ENCODE measurements around the gene PKD1L1. TPM values are rescaled to one million over a fixed set of nuclear protein-coding genes. Genes with fewer than 3 reads are reported as not detected.

The PKD1L1 gene
- polyA plus RNA-seq, 1 of the 3 experiments (the other 2 are of a cell fraction): 0.10 TPM

GRCh38 chr7:47780555-47780954, 167.7 kb downstream of the PKD1L1 start:
- no peak overlapping the region for H2AFZ ChIP-seq (ENCODE audit: low read depth)
- H3K4me3 ChIP-seq (ENCODE audit: low read depth in 2 of 2, low read length in 1 of 2): no peak overlapping the region
- H3K27me3 ChIP-seq (ENCODE audit: insufficient read depth): no peaks in the 10 kb centered on the region
- no peaks in the 10 kb centered on the region for H3K9me2 ChIP-seq
- no peak for TF ChIP-seq ZBTB33 (IDR thresholded peaks at IDR 0.05; ENCODE audit: borderline replicate concordance, low read depth)
- no peak for TF ChIP-seq SIN3A (IDR thresholded peaks at IDR 0.05; ENCODE audit: borderline replicate concordance, low read depth, low read length)
- TF ChIP-seq EP300 (IDR thresholded peaks at IDR 0.05; ENCODE audit: borderline replicate concordance in 1 of 2, low read depth in 1 of 2, low read length in 1 of 2): no peak
- no peak for TF ChIP-seq NRF1 (IDR thresholded peaks at IDR 0.05; ENCODE audit: low read depth, low read length)
- H3K4me2 ChIP-seq: no peak overlapping the region
- H3K27ac ChIP-seq (ENCODE audit: low read depth in 2 of 2, low read length in 1 of 2): 0 out of 4 replicates have a peak overlapping the region, but pooled peaks of 1 of the 2 experiments have one; percentile 3
- no peak overlapping the region for H3K9ac ChIP-seq
- 98% methylated on average over 5 of the region's 5 CpGs for WGBS (ENCODE audit: low lambda C conversion rate)
- H3K79me2 ChIP-seq (ENCODE audit: insufficient read depth): no peaks in the 10 kb centered on the region
- H3F3A ChIP-seq (replicated peaks; ENCODE audit: insufficient read depth): peaks cover 27% of the 10 kb centered on the region
- no peaks in the 10 kb centered on the region for H3K36me3 ChIP-seq (replicated peaks in 1 of 2; ENCODE audit: control insufficient read depth in 1 of 2, insufficient read depth in 2 of 2, low read length in 1 of 2)
- ChIA-PET POLR2A (no interaction called here), CTCF (no interaction called here)
- no peaks in the 10 kb centered on the region for H3K9me3 ChIP-seq
- H4K20me1 ChIP-seq (ENCODE audit: insufficient read depth): no peaks in the 10 kb centered on the region
- no peak for DNase-seq
- peaks cover 12 to 37% of the 10 kb centered on the region in 2 experiments for H3K4me1 ChIP-seq (ENCODE audit: control insufficient read depth in 1 of 2, insufficient read depth in 2 of 2, low read depth in 1 of 2, low read length in 1 of 2)

GRCh38 chr7:47779341-47779771, 168.9 kb downstream of the PKD1L1 start:
- 80% methylated on average over 7 of the region's 7 CpGs for WGBS (ENCODE audit: low lambda C conversion rate)
- POLR2A ChIA-PET: no interaction called here

GRCh38 chr7:47778153-47778661, 170.1 kb downstream of the PKD1L1 start:
- ChIA-PET CTCF (interaction anchor here (1.5 to 1.8 kb wide), 2 partner anchors 342 to 512 kb away, joined by 4 read pairs; no protein-coding TSS in a partner anchor), POLR2A (no interaction called here)
- DNase-seq: no peak
- H2AFZ ChIP-seq (ENCODE audit: low read depth): no peak overlapping the region
- 68% methylated on average over 4 of the region's 4 CpGs for WGBS (ENCODE audit: low lambda C conversion rate)
- peaks cover 22 to 27% of the 10 kb centered on the region in 2 experiments for H3K4me1 ChIP-seq (ENCODE audit: control insufficient read depth in 1 of 2, insufficient read depth in 2 of 2, low read depth in 1 of 2, low read length in 1 of 2)
- H3K9ac ChIP-seq: no peak overlapping the region
- H3K9me3 ChIP-seq: no peaks in the 10 kb centered on the region
- no peaks in the 10 kb centered on the region for H3K27me3 ChIP-seq (ENCODE audit: insufficient read depth)
- TF ChIP-seq JUND (IDR thresholded peaks at IDR 0.05) (no peak; the same call in 1 of the 2 replicates), TCF12 (IDR thresholded peaks at IDR 0.05) (peak; percentile 41; the same call in 1 of the 2 replicates), FOSL2 (IDR thresholded peaks at IDR 0.05; ENCODE audit: borderline replicate concordance, low read depth) (peak; percentile 12; the same call in 1 of the 2 replicates)
- H3F3A ChIP-seq (replicated peaks; ENCODE audit: insufficient read depth): peaks cover 12% of the 10 kb centered on the region
- H3K27ac ChIP-seq (ENCODE audit: low read depth in 2 of 2, low read length in 1 of 2): no peak overlapping the region
- H3K79me2 ChIP-seq (ENCODE audit: insufficient read depth): no peaks in the 10 kb centered on the region
- H3K9me2 ChIP-seq: no peaks in the 10 kb centered on the region
- no peaks in the 10 kb centered on the region for H3K36me3 ChIP-seq (replicated peaks in 1 of 2; ENCODE audit: control insufficient read depth in 1 of 2, insufficient read depth in 2 of 2, low read length in 1 of 2)
- H4K20me1 ChIP-seq (ENCODE audit: insufficient read depth): no peaks in the 10 kb centered on the region
- no peak overlapping the region for H3K4me2 ChIP-seq
- H3K4me3 ChIP-seq (ENCODE audit: low read depth in 2 of 2, low read length in 1 of 2): no peak overlapping the region

More at GRCh38 chr7:47779341-47779771, 168.9 kb downstream of the PKD1L1 start:
- H4K20me1 ChIP-seq (ENCODE audit: insufficient read depth): no peaks in the 10 kb centered on the region
- H3F3A ChIP-seq (replicated peaks; ENCODE audit: insufficient read depth): peaks cover 21% of the 10 kb centered on the region
- no peaks in the 10 kb centered on the region for H3K9me2 ChIP-seq
- no peaks in the 10 kb centered on the region for H3K36me3 ChIP-seq (replicated peaks in 1 of 2; ENCODE audit: control insufficient read depth in 1 of 2, insufficient read depth in 2 of 2, low read length in 1 of 2)
- peaks cover 21 to 34% of the 10 kb centered on the region in 2 experiments for H3K4me1 ChIP-seq (ENCODE audit: control insufficient read depth in 1 of 2, insufficient read depth in 2 of 2, low read depth in 1 of 2, low read length in 1 of 2)
- H3K9me3 ChIP-seq: no peaks in the 10 kb centered on the region
- no peak overlapping the region for H3K4me2 ChIP-seq
- no peak overlapping the region for H3K9ac ChIP-seq
- DNase-seq: no peak
- TF ChIP-seq GABPA (IDR thresholded peaks at IDR 0.05; ENCODE audit: low read depth) (no peak), RFX5 (IDR thresholded peaks at IDR 0.05; ENCODE audit: low read length) (no peak), FOSL2 (IDR thresholded peaks at IDR 0.05; ENCODE audit: borderline replicate concordance, low read depth) (no peak)
- H3K4me3 ChIP-seq (ENCODE audit: low read depth in 2 of 2, low read length in 1 of 2): no peak overlapping the region
- peak overlapping the region in 1 of 2 experiments; percentile 45; a peak in 2 of 4 replicates for H3K27ac ChIP-seq (ENCODE audit: low read depth in 2 of 2, low read length in 1 of 2)
- no peaks in the 10 kb centered on the region for H3K27me3 ChIP-seq (ENCODE audit: insufficient read depth)
- H3K79me2 ChIP-seq (ENCODE audit: insufficient read depth): no peaks in the 10 kb centered on the region
- CTCF ChIA-PET: interaction anchor here (1.3 to 1.8 kb wide), 3 partner anchors 13 to 513 kb away, joined by 3 to 4 read pairs (median 4); no protein-coding TSS in a partner anchor
- H2AFZ ChIP-seq (ENCODE audit: low read depth): no peak overlapping the region

All from SK-N-SH (cell line).